PC-9 (cell line): ENCODE data around the gene KDELR1.

Experiments used
- EZH2 ChIP-seq: fragments of 200-600 bp; sonication (generic); IDR thresholded peaks from 2 replicates; pipeline ENCODE4 v1.8.0; 2017; ENCODE audit warnings: antibody characterized with exemption, low read depth
- TF ChIP-seq, protein P1 (sequence below): fragments of 200-600 bp; sonication (generic); conservative IDR thresholded peaks from 2 replicates; pipeline ENCODE4 v1.6.1; 2017; ENCODE audit warnings: mixed run types, antibody characterized with exemption, mild to moderate bottlenecking, moderate library complexity

DNA sequence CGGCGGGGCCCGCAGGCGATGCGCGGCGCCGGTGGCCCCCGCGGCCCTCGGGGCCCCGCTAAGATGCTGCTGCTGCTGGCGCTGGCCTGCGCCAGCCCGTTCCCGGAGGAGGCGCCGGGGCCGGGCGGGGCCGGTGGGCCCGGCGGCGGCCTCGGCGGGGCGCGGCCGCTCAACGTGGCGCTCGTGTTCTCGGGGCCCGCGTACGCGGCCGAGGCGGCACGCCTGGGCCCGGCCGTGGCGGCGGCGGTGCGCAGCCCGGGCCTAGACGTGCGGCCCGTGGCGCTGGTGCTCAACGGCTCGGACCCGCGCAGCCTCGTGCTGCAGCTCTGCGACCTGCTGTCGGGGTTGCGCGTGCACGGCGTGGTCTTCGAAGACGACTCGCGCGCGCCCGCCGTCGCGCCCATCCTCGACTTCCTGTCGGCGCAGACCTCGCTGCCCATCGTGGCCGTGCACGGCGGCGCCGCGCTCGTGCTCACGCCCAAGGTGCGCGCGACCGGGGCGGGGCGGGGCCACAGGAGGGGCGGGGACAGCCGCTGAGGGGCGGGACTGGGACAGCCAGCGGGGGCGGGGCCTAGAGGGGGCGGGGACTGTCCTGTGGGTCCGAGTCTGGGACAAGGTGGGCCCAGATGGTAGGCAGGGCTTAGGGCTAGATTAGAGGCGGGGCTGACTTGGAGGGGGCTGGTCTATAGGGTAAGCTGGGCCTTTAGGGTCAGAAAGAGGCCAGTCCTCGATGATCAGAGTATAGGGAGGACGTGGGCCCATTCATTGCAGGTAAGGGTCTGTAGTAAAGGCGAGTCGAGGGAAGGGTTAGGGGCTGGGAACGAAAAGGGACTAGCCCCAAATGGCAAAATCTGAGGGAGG, 7.3 kb upstream of the KDELR1 start:
- TF ChIP-seq, protein P1, sequence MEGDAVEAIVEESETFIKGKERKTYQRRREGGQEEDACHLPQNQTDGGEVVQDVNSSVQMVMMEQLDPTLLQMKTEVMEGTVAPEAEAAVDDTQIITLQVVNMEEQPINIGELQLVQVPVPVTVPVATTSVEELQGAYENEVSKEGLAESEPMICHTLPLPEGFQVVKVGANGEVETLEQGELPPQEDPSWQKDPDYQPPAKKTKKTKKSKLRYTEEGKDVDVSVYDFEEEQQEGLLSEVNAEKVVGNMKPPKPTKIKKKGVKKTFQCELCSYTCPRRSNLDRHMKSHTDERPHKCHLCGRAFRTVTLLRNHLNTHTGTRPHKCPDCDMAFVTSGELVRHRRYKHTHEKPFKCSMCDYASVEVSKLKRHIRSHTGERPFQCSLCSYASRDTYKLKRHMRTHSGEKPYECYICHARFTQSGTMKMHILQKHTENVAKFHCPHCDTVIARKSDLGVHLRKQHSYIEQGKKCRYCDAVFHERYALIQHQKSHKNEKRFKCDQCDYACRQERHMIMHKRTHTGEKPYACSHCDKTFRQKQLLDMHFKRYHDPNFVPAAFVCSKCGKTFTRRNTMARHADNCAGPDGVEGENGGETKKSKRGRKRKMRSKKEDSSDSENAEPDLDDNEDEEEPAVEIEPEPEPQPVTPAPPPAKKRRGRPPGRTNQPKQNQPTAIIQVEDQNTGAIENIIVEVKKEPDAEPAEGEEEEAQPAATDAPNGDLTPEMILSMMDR: no peak
- no peak for TF ChIP-seq EZH2
